Fibroblast of the aortic adventitia (primary cell): Measurements from ENCODE around the gene ZFAND6. TPM values are rescaled to one million over a fixed set of nuclear protein-coding genes. Genes with fewer than 3 reads are reported as not detected.

Source experiments
- DNase-seq: peaks from one replicate; pipeline ENCODE4 v3.0.0-alpha.2; 2010; ENCODE audit warnings: low read depth
- H3K4me3 ChIP-seq: 2 replicates; pipeline ENCODE4 v1.5.1; 2011; ENCODE audit warnings: low read depth, mild to moderate bottlenecking, control low read depth, low read length, moderate library complexity
- CTCF ChIP-seq: IDR thresholded peaks from 2 replicates; pipeline ENCODE4 v1.5.1; 2011; ENCODE audit warnings: mild to moderate bottlenecking, low read length, control low read depth, inconsistent platforms; ENCODE audit not compliant: insufficient read depth
- total RNA-seq: library from RNA; depleted of rRNA; stranded (reverse); fragments of >200 nt; gene quantifications from 2 replicates; pipeline ENCODE4 v1.2.3, GENCODE V29; 2012; ENCODE audit warnings: low replicate concordance

The ZFAND6 gene
- total RNA-seq, 1 donor, result 125 TPM

- H3K4me3 ChIP-seq, result no peak overlapping the region
- no peak for DNase-seq
- TF ChIP-seq CTCF, result no peak
Measured at GRCh38 chr15:80140909-80141308, 81.4 kb downstream of the ZFAND6 start.

- DNase-seq, result no peak
- no peak for TF ChIP-seq CTCF
- no peak overlapping the region for H3K4me3 ChIP-seq
Measured at GRCh38 chr15:80141916-80142598, 82.6 kb downstream of the ZFAND6 start.

GRCh38 chr15:80142646-80143045 lies 83.2 kb downstream of the ZFAND6 start:
- TF ChIP-seq CTCF, result no peak
- no peak for DNase-seq
- no peak overlapping the region for H3K4me3 ChIP-seq

GRCh38 chr15:80151148-80151547 lies 91.7 kb downstream of the ZFAND6 start:
- DNase-seq, result no peak

GRCh38 chr15:80151576-80151975 lies 92.1 kb downstream of the ZFAND6 start:
- TF ChIP-seq CTCF, result no peak
- H3K4me3 ChIP-seq, result no peak overlapping the region
- DNase-seq, result no peak

More at GRCh38 chr15:80151148-80151547, 91.7 kb downstream of the ZFAND6 start:
- TF ChIP-seq CTCF, result no peak
- no peak overlapping the region for H3K4me3 ChIP-seq

- peak overlapping the region; percentile 80 for H3K4me3 ChIP-seq
- no peak for TF ChIP-seq CTCF
- DNase-seq, result peak; percentile 86
Measured at GRCh38 chr15:80152180-80152895, 92.9 kb downstream of the ZFAND6 start.
